HG02571 (cell line): Measurements from ENCODE around the gene ZNF565.
"Not testable (repeated sequence)": the region's sequence is repeated elsewhere in the genome, so short reads cannot be mapped to it uniquely, and the experiment has no call there.

Experiments
- ATAC-seq: cut with Tn5 transposase; IDR thresholded peaks from one replicate; pipeline ENCODE4 v1.9.1; 2021; ENCODE audit warnings: mild to moderate bottlenecking, moderate library complexity; ENCODE audit not compliant: unreplicated experiment

The ZNF565 gene

DNA sequence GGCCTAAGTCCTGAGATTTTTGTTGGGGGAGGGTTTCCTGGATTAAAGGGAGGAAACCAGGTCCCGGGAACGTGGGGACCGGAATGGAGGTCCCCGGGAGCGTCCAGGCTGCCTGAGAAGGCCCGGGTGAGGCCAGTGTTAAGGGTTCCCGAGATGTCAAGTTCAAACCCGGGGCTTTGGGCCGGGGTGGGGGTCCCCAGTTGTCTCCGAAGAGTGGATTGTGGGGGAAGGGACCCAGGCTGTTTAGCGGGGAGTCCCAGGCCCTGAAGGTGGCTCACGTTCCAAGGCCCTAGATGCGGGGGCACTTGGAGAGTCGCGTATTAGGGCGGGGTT is 62.5 kb downstream of the ZNF565 start:
- no peak for ATAC-seq

DNA sequence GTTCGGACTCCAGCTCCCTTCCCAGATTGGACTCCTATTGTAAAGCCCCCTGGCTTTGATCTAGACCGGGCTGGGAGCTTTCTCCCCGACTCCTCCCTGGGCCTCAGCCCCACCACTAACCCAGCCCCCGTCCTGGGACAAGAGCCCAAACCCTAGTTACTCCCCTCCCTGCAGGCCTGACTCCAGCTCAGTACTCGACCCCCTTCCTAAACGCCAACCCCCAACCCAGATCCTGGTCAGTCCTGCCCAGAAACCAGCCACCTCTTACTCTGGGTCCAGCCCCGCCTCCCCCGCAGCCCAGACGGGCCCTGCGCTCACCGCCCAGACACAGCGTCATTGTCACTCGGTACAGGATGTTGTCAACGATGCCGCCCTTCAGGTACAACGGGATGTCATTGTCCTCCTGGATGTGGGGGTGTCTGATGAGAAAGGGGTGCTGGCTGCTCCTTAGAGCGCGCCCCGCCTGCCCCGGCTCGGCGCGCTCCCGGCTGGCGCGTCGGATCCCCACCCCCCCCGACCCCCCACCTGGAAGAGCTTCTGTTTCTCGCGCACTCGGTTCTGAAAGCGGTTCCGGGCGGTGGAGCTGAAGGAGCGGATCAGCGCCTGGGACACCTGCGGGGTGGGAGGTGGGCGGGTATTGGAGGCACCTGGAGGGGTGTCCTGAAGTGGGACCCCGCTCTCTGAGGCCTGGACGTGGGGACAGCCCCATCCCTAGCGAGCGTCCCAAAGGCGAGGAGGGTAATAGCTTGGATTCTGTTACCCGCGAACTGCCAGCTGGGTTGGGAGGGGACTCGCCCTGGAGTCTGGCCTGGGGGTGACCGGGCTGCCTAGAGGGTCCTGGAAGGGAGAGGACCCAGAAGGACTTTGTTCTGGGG is 63.1 kb downstream of the ZNF565 start:
- ATAC-seq, result no peak

DNA sequence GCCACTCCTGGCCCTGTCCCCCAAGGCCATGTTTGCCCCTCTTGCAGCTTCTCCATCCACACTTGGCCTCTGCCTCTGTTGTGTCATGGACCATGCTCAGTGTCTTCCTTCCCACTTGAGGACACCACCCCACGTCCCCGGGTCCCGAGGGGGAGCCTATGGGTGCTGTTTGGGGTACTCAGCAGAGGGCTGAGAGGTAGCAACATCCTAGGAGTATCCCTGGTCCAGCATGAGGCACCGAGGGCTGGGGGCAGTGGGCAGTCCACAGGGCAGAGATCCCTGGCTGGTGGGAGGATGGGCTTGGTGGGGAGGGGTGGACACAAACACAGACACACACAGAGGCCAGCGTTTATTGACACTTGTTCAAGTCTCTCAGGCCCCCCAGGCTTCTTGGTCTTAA is 63.9 kb downstream of the ZNF565 start:
- no peak for ATAC-seq

DNA sequence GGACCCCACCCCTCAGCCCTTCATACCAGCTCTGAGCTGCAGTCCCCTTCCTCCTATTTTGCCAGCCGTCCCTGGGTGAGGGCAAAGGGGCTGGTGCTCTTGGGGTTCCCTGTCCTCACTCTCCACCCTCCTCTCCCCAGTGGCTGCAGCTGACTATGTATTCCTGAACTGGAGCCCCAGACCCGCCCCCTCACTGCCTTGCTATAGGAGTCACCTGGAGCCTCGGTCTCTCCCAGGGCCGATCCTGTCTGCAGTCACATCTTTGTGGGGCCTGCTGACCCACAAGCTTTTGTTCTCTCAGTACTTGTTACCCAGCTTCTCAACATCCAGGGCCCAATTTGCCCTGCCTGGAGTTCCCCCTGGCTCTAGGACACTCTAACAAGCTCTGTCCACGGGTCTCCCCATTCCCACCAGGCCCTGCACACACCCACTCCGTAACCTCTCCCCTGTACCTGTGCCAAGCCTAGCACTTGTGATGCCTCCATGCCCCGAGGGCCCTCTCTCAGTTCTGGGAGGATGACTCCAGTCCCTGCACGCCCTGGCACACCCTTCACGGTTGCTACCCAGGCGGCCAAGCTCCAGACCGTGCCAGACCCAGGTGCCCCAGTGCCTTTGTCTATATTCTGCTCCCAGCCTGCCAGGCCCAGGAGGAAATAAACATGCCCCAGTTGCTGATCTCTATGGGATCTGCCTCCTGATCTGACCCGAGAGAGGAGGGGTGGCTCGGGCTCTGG is 64.6 kb downstream of the ZNF565 start:
- no peak for ATAC-seq

DNA sequence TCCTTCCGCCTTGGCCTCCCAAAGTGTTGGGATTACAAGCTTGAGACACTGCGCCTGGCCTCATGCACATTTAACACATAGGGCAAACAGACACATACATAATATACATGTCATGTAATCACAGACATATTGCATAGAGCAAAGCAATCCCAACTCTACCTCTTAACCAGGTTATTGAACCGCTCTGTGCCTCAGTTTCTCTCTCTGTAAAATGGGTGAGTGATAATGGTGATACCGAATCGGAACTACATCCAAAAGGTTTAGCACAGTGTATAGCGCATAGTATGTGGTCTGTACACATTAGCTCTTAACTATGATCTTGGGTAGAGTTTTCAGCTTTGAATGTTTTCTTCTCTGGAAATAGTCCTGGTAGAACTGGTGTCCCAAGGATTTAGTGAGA is 69.8 kb downstream of the ZNF565 start:
- ATAC-seq, result no peak

DNA sequence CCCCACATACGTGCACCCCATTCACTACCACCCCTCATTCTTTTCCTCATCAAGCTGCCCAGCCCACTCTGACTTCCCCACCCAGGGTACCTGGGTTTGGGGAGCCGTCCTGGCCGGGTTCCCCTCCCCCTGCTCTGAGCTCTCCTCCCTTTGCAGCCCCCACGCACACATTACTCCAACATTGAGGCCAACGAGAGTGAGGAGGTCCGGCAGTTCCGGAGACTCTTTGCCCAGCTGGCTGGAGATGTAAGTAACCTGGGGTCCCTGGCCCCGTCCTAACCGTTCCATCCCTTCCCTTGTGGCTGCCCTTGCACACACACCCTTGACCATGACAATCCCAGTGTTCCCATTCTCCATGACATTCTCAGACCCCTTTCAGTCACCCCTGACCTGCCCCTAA is 72.0 kb downstream of the ZNF565 start:
- no peak for ATAC-seq

DNA sequence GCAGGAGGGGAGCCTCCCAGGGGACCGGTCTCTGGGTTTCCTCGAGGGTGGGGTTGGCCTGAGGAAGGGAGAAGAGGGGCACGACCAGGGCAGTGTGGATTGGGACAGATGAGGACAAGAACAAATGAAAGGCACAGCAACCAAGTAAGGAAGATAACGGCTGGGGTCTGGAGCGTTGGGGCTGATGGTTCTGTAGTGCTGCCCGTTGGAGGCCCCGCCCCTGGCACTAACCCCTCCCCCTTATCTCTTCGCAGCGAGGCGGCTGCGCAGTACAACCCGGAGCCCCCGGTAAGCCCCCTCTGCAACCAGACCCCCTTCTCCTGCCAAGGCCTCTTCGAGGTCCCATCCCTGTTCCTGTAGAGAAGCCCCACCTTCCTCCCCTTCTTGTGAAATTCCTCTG is 72.4 kb downstream of the ZNF565 start:
- ATAC-seq, result no peak

DNA sequence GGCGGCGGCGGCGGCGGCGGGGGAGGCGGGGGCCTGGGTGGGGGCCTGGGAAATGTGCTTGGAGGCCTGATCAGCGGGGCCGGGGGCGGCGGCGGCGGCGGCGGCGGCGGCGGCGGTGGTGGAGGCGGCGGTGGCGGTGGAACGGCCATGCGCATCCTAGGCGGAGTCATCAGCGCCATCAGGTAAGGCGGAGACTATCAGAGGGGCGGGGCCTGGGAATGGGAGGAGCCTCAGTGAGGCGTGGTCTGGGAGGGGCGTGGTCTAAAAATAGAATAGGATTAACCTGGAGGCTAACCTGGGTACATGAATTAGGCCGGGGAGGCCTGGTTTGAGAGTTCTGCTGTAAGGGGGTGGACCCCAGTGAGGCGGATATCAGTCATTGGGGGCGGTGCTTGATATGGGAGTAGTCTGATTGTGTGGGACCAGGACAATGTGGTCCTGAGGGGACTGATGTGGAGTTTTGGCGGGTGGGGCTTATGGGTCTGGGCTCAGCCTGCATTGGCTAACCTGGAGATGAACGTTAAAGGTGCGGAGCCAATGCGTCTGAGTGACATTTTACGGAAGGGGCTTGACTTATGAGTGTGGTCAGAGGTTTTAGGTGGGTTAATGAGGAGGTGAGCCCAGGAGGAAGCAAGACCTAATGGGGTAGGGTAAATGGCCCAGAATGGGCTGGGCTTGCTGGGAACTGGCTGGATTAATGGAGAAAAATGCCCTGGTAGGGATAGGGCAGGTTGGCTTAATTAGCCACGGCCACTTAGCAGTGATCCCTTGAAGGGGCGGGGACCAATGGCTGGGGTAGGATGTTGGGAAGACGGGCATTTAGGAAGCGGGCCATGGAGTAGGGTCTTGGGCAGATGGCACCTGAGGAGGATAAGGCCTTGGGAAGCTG is 73.2 kb downstream of the ZNF565 start:
- peak; percentile 48 for ATAC-seq

DNA sequence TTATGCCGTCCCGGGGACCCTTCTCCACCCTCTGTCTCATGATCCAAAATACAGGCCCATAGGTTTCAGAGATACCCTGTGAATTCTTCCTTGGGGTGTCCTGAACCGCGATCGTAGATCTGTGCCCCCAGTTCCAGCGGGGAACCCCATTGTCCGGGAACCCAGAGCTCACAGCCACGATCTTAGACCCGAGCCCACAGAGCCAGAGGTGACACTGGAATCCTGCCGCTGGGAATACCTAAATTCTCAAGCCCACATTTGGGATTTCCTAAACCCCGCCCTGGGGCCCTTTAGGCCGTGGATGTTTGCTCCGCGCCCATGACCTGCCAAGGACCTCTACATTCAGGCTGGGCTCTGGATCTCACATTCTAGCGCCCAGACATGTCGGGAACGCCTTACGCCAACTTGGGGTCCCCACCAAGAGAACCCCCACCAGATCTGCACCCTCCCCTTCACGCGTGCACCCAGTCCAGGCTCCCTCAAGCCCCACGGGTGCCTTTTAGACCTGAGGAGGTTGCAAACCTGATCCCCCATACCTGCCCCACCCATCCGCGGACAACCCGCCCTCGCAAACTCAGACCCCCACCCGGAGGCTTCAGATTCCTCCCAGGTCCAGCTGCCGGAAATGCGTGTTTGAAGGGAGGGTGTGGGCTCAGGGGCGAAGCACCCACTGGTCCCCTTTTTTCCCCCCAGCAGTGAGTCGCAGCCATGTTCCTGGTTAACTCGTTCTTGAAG is 74.0 kb downstream of the ZNF565 start:
- no peak for ATAC-seq

DNA sequence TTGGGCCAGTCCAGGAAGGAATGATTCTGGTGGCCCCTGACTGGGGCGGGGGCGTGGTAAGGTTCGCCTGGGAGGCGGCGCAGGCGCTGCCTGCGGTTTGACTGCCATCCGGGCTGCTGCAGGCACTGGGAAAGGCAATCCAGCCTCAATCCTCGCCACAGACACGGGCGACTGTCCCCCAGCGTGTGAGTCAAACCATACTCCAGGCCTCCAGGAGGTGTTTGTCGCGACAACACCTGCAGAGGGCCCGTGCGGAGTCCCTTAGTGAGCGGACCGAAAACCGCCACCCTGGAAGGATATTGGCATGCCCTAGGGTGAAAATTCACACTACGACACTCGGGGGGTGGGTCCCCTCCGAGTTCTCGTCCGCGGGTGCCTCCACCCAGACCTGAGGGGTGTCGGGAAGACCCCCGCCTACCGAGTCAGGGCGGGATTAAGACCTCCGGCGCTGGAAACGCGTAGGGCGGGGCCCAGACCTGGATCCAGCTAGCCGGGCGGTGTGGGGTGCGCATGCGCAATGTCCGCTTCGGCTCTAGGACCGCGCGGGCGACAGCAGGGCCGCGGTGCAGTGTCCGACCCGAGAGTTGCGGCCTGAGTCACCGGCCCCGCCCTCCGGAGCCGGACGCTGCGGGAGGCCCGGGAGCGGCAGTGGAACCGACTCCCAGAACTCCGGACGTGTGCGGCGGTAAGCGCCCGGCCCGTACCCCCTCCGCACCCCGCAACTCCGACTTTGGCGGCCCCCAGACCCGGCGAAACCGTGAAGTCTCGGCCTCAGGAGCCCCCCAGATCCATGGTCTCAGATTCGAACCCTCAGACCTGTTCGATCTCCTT is 74.8 kb downstream of the ZNF565 start, which contains the start of gene CAPNS1:
TSS of gene CAPNS1 (plus strand) at position 594 of the 831 bp plus-strand sequence. CDS start 946 bp downstream, outside the sequence.
- ATAC-seq, result peak; percentile 74

DNA sequence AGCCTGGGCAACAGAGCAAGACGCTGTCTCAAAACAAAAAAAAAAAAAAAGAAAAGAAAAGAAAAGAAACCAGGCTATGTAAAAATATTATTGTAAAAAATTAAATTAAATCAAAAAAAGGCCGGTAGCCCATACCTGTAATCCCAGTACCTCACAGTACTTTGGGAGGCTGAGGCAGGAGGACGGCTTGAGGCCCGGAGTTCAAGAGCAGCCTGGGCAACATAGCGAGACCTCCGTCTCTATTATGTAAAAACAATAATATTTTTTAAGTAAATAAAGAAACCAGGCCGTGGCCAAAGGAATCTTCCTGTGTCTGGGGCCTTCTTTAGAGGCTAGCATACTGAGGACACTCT is 75.4 kb downstream of the ZNF565 start:
- no peak for ATAC-seq

DNA sequence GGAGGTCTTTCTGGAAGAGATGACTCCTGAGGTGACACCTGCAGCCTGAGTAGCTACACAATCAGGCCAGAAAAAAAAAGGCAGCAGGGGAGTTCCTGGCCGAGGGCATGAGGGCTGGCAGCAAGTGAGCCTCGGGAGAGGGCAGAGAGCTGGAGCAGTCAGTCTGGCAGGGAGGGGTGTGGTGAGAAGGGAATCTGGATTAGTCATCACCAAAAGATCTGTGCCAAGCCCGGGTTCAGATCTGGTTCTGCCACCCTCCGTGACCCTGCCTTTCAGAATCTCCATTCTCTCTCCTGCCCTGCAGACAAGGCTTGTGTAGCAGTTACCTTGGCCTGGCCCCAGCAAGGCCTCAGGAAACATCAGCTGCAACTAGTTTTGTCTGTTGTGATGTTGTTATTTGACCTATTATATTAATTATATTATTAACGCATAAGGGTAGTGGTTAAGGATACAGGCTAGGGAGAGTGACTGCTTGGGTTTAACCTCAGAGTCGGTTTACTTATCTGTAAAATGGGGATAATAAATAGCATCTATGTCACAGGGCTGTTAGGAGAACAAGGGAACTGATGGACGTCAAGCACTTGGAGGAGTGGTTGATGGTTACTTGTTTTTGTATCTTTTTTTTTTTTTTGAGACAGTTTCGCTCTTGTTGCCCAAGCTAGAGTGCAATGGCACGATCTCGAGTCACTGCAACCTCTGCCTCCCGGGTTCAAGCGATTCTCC is 77.3 kb downstream of the ZNF565 start:
- ATAC-seq, result no peak

DNA sequence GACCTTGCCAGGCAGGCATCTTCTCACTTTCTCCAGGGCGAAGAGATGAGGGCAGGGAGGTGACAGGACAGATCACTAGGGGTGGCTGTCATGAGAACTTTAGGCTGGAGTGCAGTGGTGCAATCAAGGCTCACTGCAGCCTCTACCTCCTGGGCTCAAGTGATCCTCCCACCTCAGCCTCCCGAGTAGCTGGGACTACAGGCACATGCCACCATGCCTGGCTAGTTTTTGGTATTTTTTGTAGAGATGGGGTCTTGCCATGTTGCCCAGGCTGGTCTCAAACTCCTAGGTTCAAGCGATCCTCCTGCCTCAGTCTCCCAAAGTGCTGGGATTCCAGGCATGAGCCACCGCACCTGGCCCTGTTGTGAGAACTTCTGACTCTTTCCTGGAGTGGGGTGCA is 79.6 kb downstream of the ZNF565 start:
- ATAC-seq, result not testable (repeated sequence)
